HEK293 (cell line): Measurements from ENCODE around the gene PCSK5.

Source experiments
- ZBTB20 ChIP-seq: fragments of 450-650 bp; formaldehyde crosslinking; IDR thresholded peaks from 2 replicates; pipeline ENCODE4 v1.5.1; 2016; ENCODE audit warnings: missing biosample characterization, missing genetic modification characterization
- ZNF544 ChIP-seq: fragments of 450-650 bp; formaldehyde crosslinking; IDR thresholded peaks from 2 replicates; pipeline ENCODE4 v1.5.0; 2017; ENCODE audit warnings: missing biosample characterization, missing genetic modification characterization
- TF ChIP-seq, protein P1 (sequence below): fragments of 450-650 bp; formaldehyde crosslinking; IDR thresholded peaks from 2 replicates; pipeline ENCODE4 v1.5.1; 2016; ENCODE audit warnings: missing biosample characterization, missing genetic modification characterization, low read depth

DNA sequence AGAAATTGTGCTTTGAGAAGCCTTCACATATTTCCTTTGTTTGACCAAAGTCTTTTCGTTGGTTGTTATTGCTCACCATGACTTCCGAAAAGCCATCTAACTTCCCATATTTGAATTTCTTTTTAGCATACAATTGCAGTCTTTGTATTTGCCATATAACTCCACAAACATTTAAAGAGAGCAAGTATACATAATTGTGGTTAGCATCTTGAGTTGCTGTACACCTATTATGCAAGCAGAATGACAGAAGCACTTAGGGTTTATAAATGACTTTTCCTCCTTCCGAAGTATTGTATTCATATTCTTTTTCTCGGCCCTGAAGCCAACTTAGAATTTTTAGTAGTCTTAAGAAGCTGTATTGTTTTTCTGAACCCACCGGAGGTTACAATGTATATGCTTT is 253.4 kb downstream of the PCSK5 start:
- TF ChIP-seq ZNF544 (tag by site-specific recombination): no peak
- no peak for TF ChIP-seq ZBTB20 (tag by site-specific recombination)
- TF ChIP-seq, protein P1, sequence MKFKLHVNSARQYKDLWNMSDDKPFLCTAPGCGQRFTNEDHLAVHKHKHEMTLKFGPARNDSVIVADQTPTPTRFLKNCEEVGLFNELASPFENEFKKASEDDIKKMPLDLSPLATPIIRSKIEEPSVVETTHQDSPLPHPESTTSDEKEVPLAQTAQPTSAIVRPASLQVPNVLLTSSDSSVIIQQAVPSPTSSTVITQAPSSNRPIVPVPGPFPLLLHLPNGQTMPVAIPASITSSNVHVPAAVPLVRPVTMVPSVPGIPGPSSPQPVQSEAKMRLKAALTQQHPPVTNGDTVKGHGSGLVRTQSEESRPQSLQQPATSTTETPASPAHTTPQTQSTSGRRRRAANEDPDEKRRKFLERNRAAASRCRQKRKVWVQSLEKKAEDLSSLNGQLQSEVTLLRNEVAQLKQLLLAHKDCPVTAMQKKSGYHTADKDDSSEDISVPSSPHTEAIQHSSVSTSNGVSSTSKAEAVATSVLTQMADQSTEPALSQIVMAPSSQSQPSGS (tag by site-specific recombination): no peak
